ENCODE measurements around the gene SIN3A. TPM values are rescaled to one million over a fixed set of nuclear protein-coding genes. Genes with fewer than 3 reads are reported as not detected.

SIN3A gene
- total and polyA plus RNA-seq, 9 of the 15 experiments (the other 6 are each of a cell fraction or from before 2014, with no cell fraction given): 11.1 to 70.3 (median 25.3) TPM

DNA sequence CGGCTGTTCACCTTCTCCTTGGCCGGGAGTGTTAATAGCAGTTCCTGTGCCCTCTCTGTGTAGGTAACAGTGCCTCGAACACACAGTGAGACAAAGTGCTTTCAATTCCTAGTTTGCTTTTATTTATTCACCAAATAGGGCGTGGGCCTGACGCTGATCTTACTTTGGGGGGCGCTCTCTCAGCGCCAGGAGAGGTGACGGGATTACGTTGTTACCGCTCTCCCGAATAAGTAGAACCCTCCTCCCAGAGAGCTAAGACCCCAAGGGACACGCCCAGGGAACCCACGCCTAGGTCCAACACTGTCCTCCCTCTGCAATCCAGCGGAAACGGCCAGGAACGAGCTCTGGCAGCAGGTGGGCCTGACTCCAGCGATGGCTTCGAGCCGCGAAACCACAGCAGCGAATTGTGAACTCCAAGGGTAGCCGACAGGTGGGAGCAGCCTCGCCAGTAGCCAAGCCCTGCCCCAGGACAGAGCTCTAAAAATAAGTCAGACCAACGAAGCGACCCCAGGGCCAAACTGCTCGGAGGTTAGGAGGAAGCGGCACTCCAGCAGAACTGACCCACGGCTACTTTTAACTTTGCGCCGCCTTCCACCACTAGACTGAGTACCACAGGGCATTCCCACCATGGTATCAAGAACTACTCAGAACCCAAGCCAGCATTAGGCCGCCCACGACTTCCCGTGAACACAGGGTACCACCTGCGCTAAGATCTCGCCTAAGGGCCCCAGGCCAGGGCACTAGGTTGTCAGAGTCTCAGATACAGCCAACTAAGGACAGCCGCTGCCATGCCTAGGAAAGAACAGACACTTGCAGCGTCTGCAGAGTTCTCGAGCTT is 1.6 kb upstream of the SIN3A start (continued):
- TF ChIP-seq BRD4 (IDR thresholded peaks at IDR 0.05) (peak; percentile 60; the same call in 1 of the 2 replicates), SMARCC2 (IDR thresholded peaks at IDR 0.05; ENCODE audit: low read depth) (peak; percentile 38; the same call in 1 of the 2 replicates), HMG20A (CRISPR knock-in tag; conservative IDR thresholded peaks at IDR 0.05) (no peak), TBP (optimal IDR thresholded peaks at IDR 0.05; ENCODE audit: low read depth, low read length) (peak; percentile 5), FOXK1 (CRISPR knock-in tag; IDR thresholded peaks at IDR 0.05; ENCODE audit: borderline replicate concordance) (peak; percentile 35; the same call in 1 of the 2 replicates), ZFP36 (IDR thresholded peaks at IDR 0.05; ENCODE audit: low read depth, low read length, partially characterized antibody) (peak; percentile 2), ZNF12 (CRISPR knock-in tag; IDR thresholded peaks at IDR 0.05) (peak; percentile 42)
- TF ChIP-seq, protein P1, sequence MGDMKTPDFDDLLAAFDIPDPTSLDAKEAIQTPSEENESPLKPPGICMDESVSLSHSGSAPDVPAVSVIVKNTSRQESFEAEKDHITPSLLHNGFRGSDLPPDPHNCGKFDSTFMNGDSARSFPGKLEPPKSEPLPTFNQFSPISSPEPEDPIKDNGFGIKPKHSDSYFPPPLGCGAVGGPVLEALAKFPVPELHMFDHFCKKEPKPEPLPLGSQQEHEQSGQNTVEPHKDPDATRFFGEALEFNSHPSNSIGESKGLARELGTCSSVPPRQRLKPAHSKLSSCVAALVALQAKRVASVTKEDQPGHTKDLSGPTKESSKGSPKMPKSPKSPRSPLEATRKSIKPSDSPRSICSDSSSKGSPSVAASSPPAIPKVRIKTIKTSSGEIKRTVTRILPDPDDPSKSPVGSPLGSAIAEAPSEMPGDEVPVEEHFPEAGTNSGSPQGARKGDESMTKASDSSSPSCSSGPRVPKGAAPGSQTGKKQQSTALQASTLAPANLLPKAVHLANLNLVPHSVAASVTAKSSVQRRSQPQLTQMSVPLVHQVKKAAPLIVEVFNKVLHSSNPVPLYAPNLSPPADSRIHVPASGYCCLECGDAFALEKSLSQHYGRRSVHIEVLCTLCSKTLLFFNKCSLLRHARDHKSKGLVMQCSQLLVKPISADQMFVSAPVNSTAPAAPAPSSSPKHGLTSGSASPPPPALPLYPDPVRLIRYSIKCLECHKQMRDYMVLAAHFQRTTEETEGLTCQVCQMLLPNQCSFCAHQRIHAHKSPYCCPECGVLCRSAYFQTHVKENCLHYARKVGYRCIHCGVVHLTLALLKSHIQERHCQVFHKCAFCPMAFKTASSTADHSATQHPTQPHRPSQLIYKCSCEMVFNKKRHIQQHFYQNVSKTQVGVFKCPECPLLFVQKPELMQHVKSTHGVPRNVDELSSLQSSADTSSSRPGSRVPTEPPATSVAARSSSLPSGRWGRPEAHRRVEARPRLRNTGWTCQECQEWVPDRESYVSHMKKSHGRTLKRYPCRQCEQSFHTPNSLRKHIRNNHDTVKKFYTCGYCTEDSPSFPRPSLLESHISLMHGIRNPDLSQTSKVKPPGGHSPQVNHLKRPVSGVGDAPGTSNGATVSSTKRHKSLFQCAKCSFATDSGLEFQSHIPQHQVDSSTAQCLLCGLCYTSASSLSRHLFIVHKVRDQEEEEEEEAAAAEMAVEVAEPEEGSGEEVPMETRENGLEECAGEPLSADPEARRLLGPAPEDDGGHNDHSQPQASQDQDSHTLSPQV (IDR thresholded peaks at IDR 0.05): peak; percentile 57
- TF ChIP-seq, protein P2, sequence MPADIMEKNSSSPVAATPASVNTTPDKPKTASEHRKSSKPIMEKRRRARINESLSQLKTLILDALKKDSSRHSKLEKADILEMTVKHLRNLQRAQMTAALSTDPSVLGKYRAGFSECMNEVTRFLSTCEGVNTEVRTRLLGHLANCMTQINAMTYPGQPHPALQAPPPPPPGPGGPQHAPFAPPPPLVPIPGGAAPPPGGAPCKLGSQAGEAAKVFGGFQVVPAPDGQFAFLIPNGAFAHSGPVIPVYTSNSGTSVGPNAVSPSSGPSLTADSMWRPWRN (IDR thresholded peaks at IDR 0.05; ENCODE audit: low read depth): 0 out of 2 replicates have a peak, but pooled peaks have one; percentile 9
- TF ChIP-seq, protein P3, sequence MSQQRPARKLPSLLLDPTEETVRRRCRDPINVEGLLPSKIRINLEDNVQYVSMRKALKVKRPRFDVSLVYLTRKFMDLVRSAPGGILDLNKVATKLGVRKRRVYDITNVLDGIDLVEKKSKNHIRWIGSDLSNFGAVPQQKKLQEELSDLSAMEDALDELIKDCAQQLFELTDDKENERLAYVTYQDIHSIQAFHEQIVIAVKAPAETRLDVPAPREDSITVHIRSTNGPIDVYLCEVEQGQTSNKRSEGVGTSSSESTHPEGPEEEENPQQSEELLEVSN (IDR thresholded peaks at IDR 0.05; ENCODE audit: borderline replicate concordance in 1 of 2, extremely low read depth in 1 of 2, insufficient read depth in 1 of 2, insufficient read length in 1 of 2, low read depth in 1 of 2, low read length in 1 of 2, poor library complexity in 1 of 2, severe bottlenecking in 1 of 2): peak; percentile 61
- TF ChIP-seq, protein P4, sequence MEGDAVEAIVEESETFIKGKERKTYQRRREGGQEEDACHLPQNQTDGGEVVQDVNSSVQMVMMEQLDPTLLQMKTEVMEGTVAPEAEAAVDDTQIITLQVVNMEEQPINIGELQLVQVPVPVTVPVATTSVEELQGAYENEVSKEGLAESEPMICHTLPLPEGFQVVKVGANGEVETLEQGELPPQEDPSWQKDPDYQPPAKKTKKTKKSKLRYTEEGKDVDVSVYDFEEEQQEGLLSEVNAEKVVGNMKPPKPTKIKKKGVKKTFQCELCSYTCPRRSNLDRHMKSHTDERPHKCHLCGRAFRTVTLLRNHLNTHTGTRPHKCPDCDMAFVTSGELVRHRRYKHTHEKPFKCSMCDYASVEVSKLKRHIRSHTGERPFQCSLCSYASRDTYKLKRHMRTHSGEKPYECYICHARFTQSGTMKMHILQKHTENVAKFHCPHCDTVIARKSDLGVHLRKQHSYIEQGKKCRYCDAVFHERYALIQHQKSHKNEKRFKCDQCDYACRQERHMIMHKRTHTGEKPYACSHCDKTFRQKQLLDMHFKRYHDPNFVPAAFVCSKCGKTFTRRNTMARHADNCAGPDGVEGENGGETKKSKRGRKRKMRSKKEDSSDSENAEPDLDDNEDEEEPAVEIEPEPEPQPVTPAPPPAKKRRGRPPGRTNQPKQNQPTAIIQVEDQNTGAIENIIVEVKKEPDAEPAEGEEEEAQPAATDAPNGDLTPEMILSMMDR (IDR thresholded peaks at IDR 0.05 in 2 of 3, conservative IDR thresholded peaks at IDR 0.05 in 1 of 3; ENCODE audit: insufficient read depth in 2 of 3, low read depth in 1 of 3, low read length in 3 of 3): peak; percentile 31 to 58 (median 45)
- TF ChIP-seq, protein P5, sequence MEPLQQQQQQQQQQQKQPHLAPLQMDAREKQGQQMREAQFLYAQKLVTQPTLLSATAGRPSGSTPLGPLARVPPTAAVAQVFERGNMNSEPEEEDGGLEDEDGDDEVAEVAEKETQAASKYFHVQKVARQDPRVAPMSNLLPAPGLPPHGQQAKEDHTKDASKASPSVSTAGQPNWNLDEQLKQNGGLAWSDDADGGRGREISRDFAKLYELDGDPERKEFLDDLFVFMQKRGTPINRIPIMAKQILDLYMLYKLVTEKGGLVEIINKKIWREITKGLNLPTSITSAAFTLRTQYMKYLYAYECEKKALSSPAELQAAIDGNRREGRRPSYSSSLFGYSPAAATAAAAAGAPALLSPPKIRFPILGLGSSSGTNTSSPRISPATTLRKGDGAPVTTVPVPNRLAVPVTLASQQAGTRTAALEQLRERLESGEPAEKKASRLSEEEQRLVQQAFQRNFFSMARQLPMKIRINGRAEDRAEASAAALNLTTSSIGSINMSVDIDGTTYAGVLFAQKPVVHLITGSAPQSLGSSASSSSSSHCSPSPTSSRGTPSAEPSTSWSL (CRISPR knock-in tag; IDR thresholded peaks at IDR 0.05; ENCODE audit: borderline replicate concordance): 0 out of 2 replicates have a peak, but pooled peaks have one; percentile 6
- TF ChIP-seq, protein P6, sequence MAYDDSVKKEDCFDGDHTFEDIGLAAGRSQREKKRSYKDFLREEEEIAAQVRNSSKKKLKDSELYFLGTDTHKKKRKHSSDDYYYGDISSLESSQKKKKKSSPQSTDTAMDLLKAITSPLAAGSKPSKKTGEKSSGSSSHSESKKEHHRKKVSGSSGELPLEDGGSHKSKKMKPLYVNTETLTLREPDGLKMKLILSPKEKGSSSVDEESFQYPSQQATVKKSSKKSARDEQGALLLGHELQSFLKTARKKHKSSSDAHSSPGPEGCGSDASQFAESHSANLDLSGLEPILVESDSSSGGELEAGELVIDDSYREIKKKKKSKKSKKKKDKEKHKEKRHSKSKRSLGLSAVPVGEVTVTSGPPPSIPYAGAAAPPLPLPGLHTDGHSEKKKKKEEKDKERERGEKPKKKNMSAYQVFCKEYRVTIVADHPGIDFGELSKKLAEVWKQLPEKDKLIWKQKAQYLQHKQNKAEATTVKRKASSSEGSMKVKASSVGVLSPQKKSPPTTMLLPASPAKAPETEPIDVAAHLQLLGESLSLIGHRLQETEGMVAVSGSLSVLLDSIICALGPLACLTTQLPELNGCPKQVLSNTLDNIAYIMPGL (CRISPR knock-in tag; IDR thresholded peaks at IDR 0.05): peak; percentile 36; the same call in 1 of the 2 replicates

All from K562 (cell line).